Chondrocyte (in vitro differentiated cells): ENCODE measurements around the gene KCNK7. TPM values are rescaled to one million over a fixed set of nuclear protein-coding genes. Genes with fewer than 3 reads are reported as not detected.

Experiments used
- DNase-seq: peaks from one replicate; pipeline ENCODE4 v3.0.0; 2021; ENCODE audit warnings: mixed read lengths, low spot score
- H3K27ac Mint-ChIP-seq: one replicate; pipeline ENCODE4 v1.8.0; 2021; ENCODE audit warnings: mild to moderate bottlenecking, moderate library complexity, mixed read lengths; ENCODE audit not compliant: unreplicated experiment
- H3K27me3 Mint-ChIP-seq: 2 replicates; pipeline ENCODE4 v1.8.0; 2021; ENCODE audit warnings: low read depth, mixed read lengths
- H3K36me3 Mint-ChIP-seq: 2 replicates; pipeline ENCODE4 v1.8.0; 2021; ENCODE audit warnings: low read depth, mixed read lengths
- H3K4me1 Mint-ChIP-seq: 2 replicates; pipeline ENCODE4 v1.8.0; 2021; ENCODE audit warnings: low read depth, mild to moderate bottlenecking, mixed read lengths
- H3K4me3 Mint-ChIP-seq: one replicate; pipeline ENCODE4 v1.8.0; 2021; ENCODE audit warnings: mild to moderate bottlenecking, moderate library complexity, mixed read lengths; ENCODE audit not compliant: unreplicated experiment
- H3K9me3 Mint-ChIP-seq: 2 replicates; pipeline ENCODE4 v1.8.0; 2021; ENCODE audit warnings: low read depth, mixed read lengths
- total RNA-seq: library from RNA; stranded (reverse); gene quantifications from 3 replicates; pipeline ENCODE4 v1.2.1, GENCODE V29; 2021
- TF ChIP-seq, protein P1 (sequence below): fragments of 200-600 bp; sonication (generic); IDR thresholded peaks from 2 replicates; pipeline ENCODE4 v1.5.0; 2021; ENCODE audit warnings: antibody characterized with exemption, mild to moderate bottlenecking, moderate library complexity

KCNK7 gene
- total RNA-seq, 1 donor from 2014 or later: 0.22 TPM

GRCh38 chr11:65551572-65552387 lies 43.8 kb downstream of the KCNK7 start:
- no peak for DNase-seq
- H3K27me3 Mint-ChIP-seq: no peaks in the 10 kb centered on the region
- peaks cover 35% of the 10 kb centered on the region for H3K4me1 Mint-ChIP-seq
- no peak overlapping the region for H3K4me3 Mint-ChIP-seq
- H3K36me3 Mint-ChIP-seq: peaks cover 34% of the 10 kb centered on the region
- TF ChIP-seq, protein P1, sequence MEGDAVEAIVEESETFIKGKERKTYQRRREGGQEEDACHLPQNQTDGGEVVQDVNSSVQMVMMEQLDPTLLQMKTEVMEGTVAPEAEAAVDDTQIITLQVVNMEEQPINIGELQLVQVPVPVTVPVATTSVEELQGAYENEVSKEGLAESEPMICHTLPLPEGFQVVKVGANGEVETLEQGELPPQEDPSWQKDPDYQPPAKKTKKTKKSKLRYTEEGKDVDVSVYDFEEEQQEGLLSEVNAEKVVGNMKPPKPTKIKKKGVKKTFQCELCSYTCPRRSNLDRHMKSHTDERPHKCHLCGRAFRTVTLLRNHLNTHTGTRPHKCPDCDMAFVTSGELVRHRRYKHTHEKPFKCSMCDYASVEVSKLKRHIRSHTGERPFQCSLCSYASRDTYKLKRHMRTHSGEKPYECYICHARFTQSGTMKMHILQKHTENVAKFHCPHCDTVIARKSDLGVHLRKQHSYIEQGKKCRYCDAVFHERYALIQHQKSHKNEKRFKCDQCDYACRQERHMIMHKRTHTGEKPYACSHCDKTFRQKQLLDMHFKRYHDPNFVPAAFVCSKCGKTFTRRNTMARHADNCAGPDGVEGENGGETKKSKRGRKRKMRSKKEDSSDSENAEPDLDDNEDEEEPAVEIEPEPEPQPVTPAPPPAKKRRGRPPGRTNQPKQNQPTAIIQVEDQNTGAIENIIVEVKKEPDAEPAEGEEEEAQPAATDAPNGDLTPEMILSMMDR: peak; percentile 74
- H3K9me3 Mint-ChIP-seq: no peaks in the 10 kb centered on the region
- no peak overlapping the region for H3K27ac Mint-ChIP-seq

- Mint-ChIP-seq H3K9me3 (no peaks in the 10 kb centered on the region), H3K4me1 (peaks cover 10% of the 10 kb centered on the region), H3K36me3 (peaks cover 44% of the 10 kb centered on the region), H3K27ac (peak overlapping the region; percentile 18), H3K27me3 (no peaks in the 10 kb centered on the region), H3K4me3 (no peak overlapping the region)
- DNase-seq: no peak
- TF ChIP-seq, protein P1: no peak
Observed at GRCh38 chr11:65549096-65549495, 46.5 kb downstream of the KCNK7 start.

- peaks cover 10% of the 10 kb centered on the region for H3K4me1 Mint-ChIP-seq
- no peaks in the 10 kb centered on the region for H3K9me3 Mint-ChIP-seq
- TF ChIP-seq, protein P1: no peak
- no peak overlapping the region for H3K4me3 Mint-ChIP-seq
- H3K27ac Mint-ChIP-seq: no peak overlapping the region
- H3K27me3 Mint-ChIP-seq: no peaks in the 10 kb centered on the region
- H3K36me3 Mint-ChIP-seq: peaks cover 46% of the 10 kb centered on the region
- DNase-seq: no peak
Observed at GRCh38 chr11:65548395-65548794, 47.2 kb downstream of the KCNK7 start.

GRCh38 chr11:65547446-65548125 lies 48.0 kb downstream of the KCNK7 start:
- Mint-ChIP-seq H3K27me3 (no peaks in the 10 kb centered on the region), H3K9me3 (no peaks in the 10 kb centered on the region), H3K4me1 (peaks cover 10% of the 10 kb centered on the region), H3K4me3 (no peak overlapping the region), H3K36me3 (peaks cover 47% of the 10 kb centered on the region), H3K27ac (no peak overlapping the region)
- TF ChIP-seq, protein P1: no peak
- DNase-seq: no peak

- Mint-ChIP-seq H3K4me3 (no peak overlapping the region), H3K27me3 (no peaks in the 10 kb centered on the region), H3K36me3 (peaks cover 36% of the 10 kb centered on the region), H3K27ac (no peak overlapping the region), H3K4me1 (peaks cover 8% of the 10 kb centered on the region), H3K9me3 (no peaks in the 10 kb centered on the region)
- TF ChIP-seq, protein P1: no peak
- no peak for DNase-seq
Observed at GRCh38 chr11:65546217-65546958, 49.2 kb downstream of the KCNK7 start.
